GM21619 (cell line): ENCODE results near the gene GPATCH2L.

Source experiments
- ATAC-seq: cut with Tn5 transposase; IDR thresholded peaks from one replicate; pipeline ENCODE4 v1.9.1; 2021; ENCODE audit not compliant: unreplicated experiment

Gene GPATCH2L

GRCh38 chr14:76195003-76195402 lies 43.3 kb downstream of the GPATCH2L start:
- no peak for ATAC-seq

- ATAC-seq: no peak
These were observed 45.4 kb downstream of the GPATCH2L start for GRCh38 chr14:76196980-76197695.

- ATAC-seq: no peak
These were observed 49.4 kb downstream of the GPATCH2L start for GRCh38 chr14:76201162-76201561.

- ATAC-seq: peak; percentile 60
These were observed 51.6 kb downstream of the GPATCH2L start for GRCh38 chr14:76203086-76204001.

GRCh38 chr14:76204461-76205230 lies 52.9 kb downstream of the GPATCH2L start:
- ATAC-seq: no peak

GRCh38 chr14:76205708-76206107 lies 54.0 kb downstream of the GPATCH2L start:
- no peak for ATAC-seq

- ATAC-seq: no peak
These were observed 56.6 kb downstream of the GPATCH2L start for GRCh38 chr14:76208340-76208739.

- no peak for ATAC-seq
These were observed 60.5 kb downstream of the GPATCH2L start for GRCh38 chr14:76212242-76212641.

- no peak for ATAC-seq
These were observed 65.5 kb downstream of the GPATCH2L start for GRCh38 chr14:76217179-76217578.

GRCh38 chr14:76218662-76219061 lies 66.9 kb downstream of the GPATCH2L start:
- no peak for ATAC-seq

GRCh38 chr14:76219873-76220272 lies 68.2 kb downstream of the GPATCH2L start:
- no peak for ATAC-seq

- ATAC-seq: no peak
These were observed 75.8 kb downstream of the GPATCH2L start for GRCh38 chr14:76227450-76228050.

- no peak for ATAC-seq
These were observed 76.4 kb downstream of the GPATCH2L start for GRCh38 chr14:76228138-76228537.

GRCh38 chr14:76232800-76233199 lies 81.1 kb downstream of the GPATCH2L start:
- ATAC-seq: no peak

GRCh38 chr14:76235628-76236027 lies 83.9 kb downstream of the GPATCH2L start:
- no peak for ATAC-seq

GRCh38 chr14:76236172-76237130 lies 84.7 kb downstream of the GPATCH2L start:
- peak; percentile 84 for ATAC-seq

GRCh38 chr14:76237349-76237990 lies 85.7 kb downstream of the GPATCH2L start:
- no peak for ATAC-seq

- no peak for ATAC-seq
These were observed 93.4 kb downstream of the GPATCH2L start for GRCh38 chr14:76245097-76245496.

GRCh38 chr14:76250302-76250701 lies 98.6 kb downstream of the GPATCH2L start:
- ATAC-seq: no peak
